B cell (primary cell): Measurements from ENCODE around the gene SLC35D2. TPM values are rescaled to one million over a fixed set of nuclear protein-coding genes. Genes with fewer than 3 reads are reported as not detected.

Experiments
- ATAC-seq: fragments of 200-7000 bp; cut with Tn5 transposase; one replicate; pipeline ENCODE4 v1.10.0; 2021; ENCODE audit warnings: low read depth, mild to moderate bottlenecking, moderate number of reproducible peaks, moderate library complexity
- CTCF ChIA-PET: fragments of 350-600 bp; sonication (Branson Sonifier 250); formaldehyde crosslinking; loops from one replicate; lab custom pipeline; 2021; ENCODE audit warnings: antibody characterized with exemption, inconsistent platforms; lab: Charles Lee
- POLR2A ChIA-PET: fragments of 350-600 bp; sonication (Branson Sonifier 250); formaldehyde crosslinking; loops from one replicate; lab custom pipeline; 2021; ENCODE audit warnings: antibody characterized with exemption; lab: Charles Lee
- DNase-seq: peaks from one replicate; pipeline ENCODE4 v3.0.0; 2013
- H2AFZ ChIP-seq: 2 replicates; pipeline ENCODE4 v1.6.1; 2012; ENCODE audit warnings: mild to moderate bottlenecking, low read depth, low read length; ENCODE audit not compliant: insufficient read depth, poor library complexity, severe bottlenecking
- H3K27ac ChIP-seq, 2 donors: 1 replicate in 1 of 2; 2 replicates in 1 of 2; pipeline ENCODE4 v1.5.1; 2012 to 2013; ENCODE audit warnings: low read length in 2 of 2, mild to moderate bottlenecking in 2 of 2, moderate library complexity in 1 of 2
- H3K27me3 ChIP-seq, 4 experiments: fragments of 200-600 bp in 1 of 4; sonication (generic) in 1 of 4; replicated peaks in 1 of 4; 1 replicate in 2 of 4; 2 replicates in 2 of 4; pipeline versions ENCODE4 v1.6.1 to v1.7.0; 2013 to 2016; ENCODE audit warnings: low read length in 3 of 4, mild to moderate bottlenecking in 2 of 4, mixed read lengths in 1 of 4, moderate library complexity in 1 of 4; ENCODE audit not compliant: insufficient read depth in 4 of 4, control insufficient read depth in 3 of 4; ENCODE audit errors: control extremely low read depth in 1 of 4
- H3K36me3 ChIP-seq, 2 experiments: replicated peaks in 1 of 2; 1 replicate in 1 of 2; 2 replicates in 1 of 2; pipeline versions ENCODE4 v1.6.1 to v1.7.1; 2013; ENCODE audit warnings: low read length in 1 of 2; ENCODE audit not compliant: insufficient read depth in 2 of 2, control insufficient read depth in 1 of 2; ENCODE audit errors: control extremely low read depth in 1 of 2, extremely low read depth in 1 of 2
- H3K4me1 ChIP-seq, 2 donors: fragments of 200-600 bp in 1 of 2; sonication (generic) in 1 of 2; 1 replicate in 1 of 2; 2 replicates in 1 of 2; pipeline versions ENCODE4 v1.5.1 to v1.6.1; 2013 to 2017; ENCODE audit warnings: low read length in 2 of 2; ENCODE audit not compliant: control insufficient read depth in 2 of 2, insufficient read depth in 2 of 2
- H3K4me2 ChIP-seq: replicated peaks from 2 replicates; pipeline ENCODE3; 2012; ENCODE audit warnings: mild to moderate bottlenecking, low read depth, low read length; ENCODE audit not compliant: poor library complexity, severe bottlenecking
- H3K4me3 ChIP-seq, 5 experiments: fragments of 200-600 bp in 1 of 5; sonication (generic) in 1 of 5; 1 replicate in 3 of 5; 2 replicates in 2 of 5; pipeline versions ENCODE4 v1.5.1 to v1.7.0; 2011 to 2016; ENCODE audit warnings: low read length in 4 of 5, mild to moderate bottlenecking in 4 of 5, low read depth in 2 of 5, control low read depth in 1 of 5, moderate library complexity in 1 of 5; ENCODE audit not compliant: insufficient read depth in 1 of 5; ENCODE audit errors: control extremely low read depth in 1 of 5, extremely low read depth in 1 of 5
- H3K79me2 ChIP-seq: fragments of 200-600 bp; sonication (generic); one replicate; pipeline ENCODE4 v1.6.0; 2016; ENCODE audit warnings: low read length; ENCODE audit not compliant: control insufficient read depth, insufficient read depth
- H3K9ac ChIP-seq: fragments of 200-600 bp; sonication (generic); 2 replicates; pipeline ENCODE4 v1.6.1; 2017; ENCODE audit warnings: mild to moderate bottlenecking, low read length, moderate library complexity
- H3K9me3 ChIP-seq, 3 donors: one replicate each; pipeline versions ENCODE4 v1.6.1 to v1.7.1; 2013; ENCODE audit warnings: low read length in 2 of 3; ENCODE audit not compliant: control insufficient read depth in 2 of 3, insufficient read depth in 1 of 3; ENCODE audit errors: control extremely low read depth in 1 of 3
- H4K20me1 ChIP-seq: 2 replicates; pipeline ENCODE4 v1.6.0; 2012; ENCODE audit warnings: mild to moderate bottlenecking, low read length; ENCODE audit not compliant: insufficient read depth, control insufficient read depth, poor library complexity, severe bottlenecking
- H3K27ac Mint-ChIP-seq: one replicate; pipeline ENCODE4 v1.8.0; 2021; ENCODE audit warnings: mixed read lengths
- H3K27me3 Mint-ChIP-seq: one replicate; pipeline ENCODE4 v1.8.0; 2021; ENCODE audit warnings: mixed read lengths
- H3K4me1 Mint-ChIP-seq: one replicate; pipeline ENCODE4 v1.8.0; 2021; ENCODE audit warnings: mixed read lengths
- H3K4me3 Mint-ChIP-seq: one replicate; pipeline ENCODE4 v1.8.0; 2021; ENCODE audit warnings: mixed read lengths
- H3K9me3 Mint-ChIP-seq: one replicate; pipeline ENCODE4 v1.8.0; 2022; ENCODE audit warnings: mixed read lengths; ENCODE audit not compliant: insufficient read depth
- EZH2 ChIP-seq: IDR thresholded peaks from 2 replicates; pipeline ENCODE4 v1.6.1; 2012; ENCODE audit warnings: borderline replicate concordance, low read depth, mild to moderate bottlenecking, moderate library complexity, low read length; ENCODE audit not compliant: insufficient read depth, poor library complexity, severe bottlenecking
- WGBS: methylation state at CpG from one replicate; pipeline ENCODE4 v1.1.5; 2013; ENCODE audit warnings: missing lambda C conversion rate; ENCODE audit not compliant: insufficient coverage; 5-methylcytosine and 5-hydroxymethylcytosine counted together
- intact Hi-C: fragments of 100-400 bp; cut with micrococcal nuclease; formaldehyde crosslinking; loops from one replicate; pipeline ENCODE4 v1.10.0; 2022
- polyA plus RNA-seq: library from polyadenylated mRNA; depleted of rRNA; stranded (reverse); fragments of >200 nt; gene quantifications from 2 replicates; pipeline ENCODE4 v1.2.3, GENCODE V29; 2012
- total RNA-seq, 2 donors: library from RNA; stranded (reverse); fragments of 120-200 nt in 1 of 2; gene quantifications; 1 replicate in 1 of 2; 2 replicates in 1 of 2; pipeline versions ENCODE4 v1.2.3 to v1.2.4, GENCODE V29; 2013 to 2022
- TF ChIP-seq, protein P1 (sequence below): fragments of 200-600 bp; IDR thresholded peaks from one replicate; pipeline ENCODE4 v1.8.0; 2022; ENCODE audit warnings: antibody characterized with exemption, mild to moderate bottlenecking

SLC35D2 gene
- total and polyA plus RNA-seq, 2 donors (not counting 1 experiment from before 2014, with no cell fraction given): 5.1 to 13.6 TPM

DNA sequence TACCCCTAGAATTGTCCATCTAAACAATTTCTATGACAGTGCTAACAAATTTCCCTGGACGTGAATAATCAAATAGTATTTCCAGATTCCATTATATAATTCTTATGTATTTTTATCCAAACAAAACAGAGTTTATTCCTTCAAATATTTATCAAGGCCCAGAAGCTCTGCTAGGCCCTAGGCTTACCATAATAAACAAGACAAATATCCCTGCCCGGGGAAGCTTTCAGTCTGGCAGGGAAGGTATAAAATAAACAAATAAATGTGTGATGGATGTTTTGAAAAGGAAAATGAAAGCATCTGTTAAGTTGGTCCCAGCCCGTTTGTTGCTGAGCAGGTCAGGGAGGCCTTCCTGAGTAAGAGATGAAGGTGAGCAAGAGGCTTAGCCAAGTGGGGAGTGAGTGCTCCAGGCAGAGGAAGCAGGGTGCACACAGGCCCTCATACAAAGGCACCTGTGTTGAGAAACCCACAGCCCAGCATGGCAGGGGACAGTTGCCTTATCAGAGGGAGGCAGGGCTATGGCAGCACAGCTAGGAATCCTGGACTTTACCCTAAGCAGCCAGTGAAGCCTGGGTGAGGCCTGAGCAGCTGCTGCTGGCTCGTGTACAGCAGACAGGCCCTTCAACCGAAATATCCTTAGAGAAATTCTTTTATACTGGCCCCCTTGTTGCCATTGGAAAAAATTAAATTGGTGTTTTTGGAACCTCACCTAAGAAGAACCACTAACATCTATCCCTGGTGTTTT is 7.7 kb upstream of the SLC35D2 start:
- POLR2A ChIA-PET: no interaction called here
- Mint-ChIP-seq H3K27ac (no peak overlapping the region), H3K27me3 (no peaks in the 10 kb centered on the region), H3K4me3 (no peak overlapping the region), H3K4me1 (no peaks in the 10 kb centered on the region), H3K9me3 (no peaks in the 10 kb centered on the region)
- CTCF ChIA-PET: interaction anchor here (1.1 kb wide), 1 partner anchor 63 kb away, joined by 3 read pairs; no protein-coding TSS in a partner anchor
- no peak for TF ChIP-seq EZH2
- TF ChIP-seq, protein P1, sequence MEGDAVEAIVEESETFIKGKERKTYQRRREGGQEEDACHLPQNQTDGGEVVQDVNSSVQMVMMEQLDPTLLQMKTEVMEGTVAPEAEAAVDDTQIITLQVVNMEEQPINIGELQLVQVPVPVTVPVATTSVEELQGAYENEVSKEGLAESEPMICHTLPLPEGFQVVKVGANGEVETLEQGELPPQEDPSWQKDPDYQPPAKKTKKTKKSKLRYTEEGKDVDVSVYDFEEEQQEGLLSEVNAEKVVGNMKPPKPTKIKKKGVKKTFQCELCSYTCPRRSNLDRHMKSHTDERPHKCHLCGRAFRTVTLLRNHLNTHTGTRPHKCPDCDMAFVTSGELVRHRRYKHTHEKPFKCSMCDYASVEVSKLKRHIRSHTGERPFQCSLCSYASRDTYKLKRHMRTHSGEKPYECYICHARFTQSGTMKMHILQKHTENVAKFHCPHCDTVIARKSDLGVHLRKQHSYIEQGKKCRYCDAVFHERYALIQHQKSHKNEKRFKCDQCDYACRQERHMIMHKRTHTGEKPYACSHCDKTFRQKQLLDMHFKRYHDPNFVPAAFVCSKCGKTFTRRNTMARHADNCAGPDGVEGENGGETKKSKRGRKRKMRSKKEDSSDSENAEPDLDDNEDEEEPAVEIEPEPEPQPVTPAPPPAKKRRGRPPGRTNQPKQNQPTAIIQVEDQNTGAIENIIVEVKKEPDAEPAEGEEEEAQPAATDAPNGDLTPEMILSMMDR: no peak
- ATAC-seq (no peak), DNase-seq (no peak)
- WGBS: 94% methylated on average over 2 of the region's 5 CpGs
- no peaks in the 10 kb centered on the region for H3K9me3 ChIP-seq
- H3K36me3 ChIP-seq: peaks cover 0 to 7% of the 10 kb centered on the region in 2 experiments
- no peak overlapping the region for H3K4me2 ChIP-seq
- no peak overlapping the region for H3K9ac ChIP-seq
- H3K4me1 ChIP-seq: no peaks in the 10 kb centered on the region
- no peak overlapping the region for H3K27ac ChIP-seq
- intact Hi-C loops: no loop called here
- H3K4me3 ChIP-seq: no peak overlapping the region
- no peaks in the 10 kb centered on the region for H4K20me1 ChIP-seq
- H2AFZ ChIP-seq: peak overlapping the region; percentile 10
- H3K79me2 ChIP-seq: no peaks in the 10 kb centered on the region
- H3K27me3 ChIP-seq: no peaks in the 10 kb centered on the region

DNA sequence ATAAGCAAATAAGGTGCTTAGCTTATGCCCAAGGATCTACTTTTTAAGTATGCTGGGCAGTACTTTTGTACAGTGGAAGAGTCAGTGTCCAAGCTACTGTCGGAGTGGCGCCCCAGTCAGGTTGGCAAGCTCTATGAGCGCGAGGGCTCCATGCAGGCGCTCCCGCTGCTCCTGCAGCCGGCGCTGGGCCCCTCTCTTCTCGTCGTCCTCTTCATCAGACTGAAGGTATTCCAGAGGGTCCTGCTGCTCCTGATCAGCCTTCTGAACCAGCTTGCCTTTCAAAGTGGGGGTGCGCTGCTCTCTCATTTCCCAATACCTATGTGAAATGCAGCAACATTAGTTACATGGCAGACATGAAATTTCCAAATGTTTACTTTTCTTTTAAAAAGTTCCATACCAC is 4.6 kb upstream of the SLC35D2 start:
- 100% methylated on average over 10 of the region's 11 CpGs for WGBS
- H3K4me2 ChIP-seq: no peak overlapping the region
- H3K79me2 ChIP-seq: no peaks in the 10 kb centered on the region
- ChIA-PET POLR2A (no interaction called here), CTCF (no interaction called here)
- H4K20me1 ChIP-seq: no peaks in the 10 kb centered on the region
- DNase-seq: no peak
- intact Hi-C loops: no loop called here
- Mint-ChIP-seq H3K27me3 (no peaks in the 10 kb centered on the region), H3K27ac (no peak overlapping the region), H3K4me1 (peaks cover 4% of the 10 kb centered on the region), H3K9me3 (no peaks in the 10 kb centered on the region), H3K4me3 (no peak overlapping the region)
- peaks cover under 1 to 4% of the 10 kb centered on the region in 2 donors for H3K4me1 ChIP-seq
- TF ChIP-seq, protein P1: no peak
- TF ChIP-seq EZH2: no peak
- H3K9ac ChIP-seq: no peak overlapping the region
- H3K36me3 ChIP-seq: peaks cover 0 to 7% of the 10 kb centered on the region in 2 experiments
- H3K9me3 ChIP-seq: no peaks in the 10 kb centered on the region
- ATAC-seq: no peak
- H3K27ac ChIP-seq: no peak overlapping the region
- no peaks in the 10 kb centered on the region for H3K27me3 ChIP-seq
- no peak overlapping the region for H2AFZ ChIP-seq
- no peak overlapping the region for H3K4me3 ChIP-seq
